PFSK-1 (cell line): ENCODE results near the gene OPCML.

ENCODE experiments used
- FOXP2 ChIP-seq: optimal IDR thresholded peaks from 2 replicates; pipeline ENCODE3; 2011; ENCODE audit warnings: borderline replicate concordance, control low read depth, inconsistent platforms; ENCODE audit not compliant: insufficient read depth; ENCODE audit errors: extremely low read length, extremely low read depth
- POLR2AphosphoS5 ChIP-seq: IDR thresholded peaks from 2 replicates; pipeline ENCODE4 v1.6.1; 2012; ENCODE audit warnings: low read depth, mild to moderate bottlenecking, control low read depth, low read length, moderate library complexity
- SIN3A ChIP-seq: IDR thresholded peaks from 2 replicates; pipeline ENCODE4 v1.6.1; 2012; ENCODE audit warnings: mild to moderate bottlenecking, low read length, moderate library complexity, borderline replicate concordance; ENCODE audit not compliant: insufficient read depth
- TAF1 ChIP-seq: IDR thresholded peaks from 2 replicates; pipeline ENCODE4 v1.6.1; 2012; ENCODE audit warnings: low read length, control low read depth, borderline replicate concordance; ENCODE audit not compliant: insufficient read depth
- TF ChIP-seq, protein P1 (sequence below), 2 experiments: IDR thresholded peaks; 2 replicates each; pipeline versions ENCODE4 v1.6.1 to v1.8.0; 2011 to 2012; ENCODE audit warnings: low read depth in 2 of 2, low read length in 2 of 2, control low read depth in 1 of 2, inconsistent platforms in 1 of 2, mild to moderate bottlenecking in 1 of 2, moderate library complexity in 1 of 2; ENCODE audit not compliant: insufficient read depth in 1 of 2

OPCML gene

DNA sequence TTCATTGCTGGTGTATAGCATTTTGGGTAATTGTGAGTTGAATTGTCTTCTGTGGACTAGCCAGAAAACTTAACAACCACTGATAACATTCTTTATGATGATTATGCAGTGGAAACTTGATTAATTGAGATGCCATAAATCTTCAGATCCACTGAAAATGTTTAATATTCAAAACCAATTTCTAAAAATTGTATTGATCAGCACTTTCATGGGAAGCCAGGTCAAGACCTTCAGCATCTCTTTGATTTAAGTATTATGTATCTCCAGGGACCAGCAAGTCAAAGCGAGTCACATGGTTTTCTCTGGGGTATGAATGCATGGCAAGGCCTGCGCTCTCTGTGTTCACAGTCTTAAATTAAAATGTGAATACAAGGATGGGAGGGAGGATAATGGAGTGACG, 596.9 kb downstream of the OPCML start:
- no peak for TF ChIP-seq SIN3A
- TF ChIP-seq, protein P1, sequence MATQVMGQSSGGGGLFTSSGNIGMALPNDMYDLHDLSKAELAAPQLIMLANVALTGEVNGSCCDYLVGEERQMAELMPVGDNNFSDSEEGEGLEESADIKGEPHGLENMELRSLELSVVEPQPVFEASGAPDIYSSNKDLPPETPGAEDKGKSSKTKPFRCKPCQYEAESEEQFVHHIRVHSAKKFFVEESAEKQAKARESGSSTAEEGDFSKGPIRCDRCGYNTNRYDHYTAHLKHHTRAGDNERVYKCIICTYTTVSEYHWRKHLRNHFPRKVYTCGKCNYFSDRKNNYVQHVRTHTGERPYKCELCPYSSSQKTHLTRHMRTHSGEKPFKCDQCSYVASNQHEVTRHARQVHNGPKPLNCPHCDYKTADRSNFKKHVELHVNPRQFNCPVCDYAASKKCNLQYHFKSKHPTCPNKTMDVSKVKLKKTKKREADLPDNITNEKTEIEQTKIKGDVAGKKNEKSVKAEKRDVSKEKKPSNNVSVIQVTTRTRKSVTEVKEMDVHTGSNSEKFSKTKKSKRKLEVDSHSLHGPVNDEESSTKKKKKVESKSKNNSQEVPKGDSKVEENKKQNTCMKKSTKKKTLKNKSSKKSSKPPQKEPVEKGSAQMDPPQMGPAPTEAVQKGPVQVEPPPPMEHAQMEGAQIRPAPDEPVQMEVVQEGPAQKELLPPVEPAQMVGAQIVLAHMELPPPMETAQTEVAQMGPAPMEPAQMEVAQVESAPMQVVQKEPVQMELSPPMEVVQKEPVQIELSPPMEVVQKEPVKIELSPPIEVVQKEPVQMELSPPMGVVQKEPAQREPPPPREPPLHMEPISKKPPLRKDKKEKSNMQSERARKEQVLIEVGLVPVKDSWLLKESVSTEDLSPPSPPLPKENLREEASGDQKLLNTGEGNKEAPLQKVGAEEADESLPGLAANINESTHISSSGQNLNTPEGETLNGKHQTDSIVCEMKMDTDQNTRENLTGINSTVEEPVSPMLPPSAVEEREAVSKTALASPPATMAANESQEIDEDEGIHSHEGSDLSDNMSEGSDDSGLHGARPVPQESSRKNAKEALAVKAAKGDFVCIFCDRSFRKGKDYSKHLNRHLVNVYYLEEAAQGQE (IDR thresholded peaks at IDR 0.05; ENCODE audit: insufficient read depth in 1 of 2, low read depth in 2 of 2, low read length in 2 of 2) = no peak

DNA sequence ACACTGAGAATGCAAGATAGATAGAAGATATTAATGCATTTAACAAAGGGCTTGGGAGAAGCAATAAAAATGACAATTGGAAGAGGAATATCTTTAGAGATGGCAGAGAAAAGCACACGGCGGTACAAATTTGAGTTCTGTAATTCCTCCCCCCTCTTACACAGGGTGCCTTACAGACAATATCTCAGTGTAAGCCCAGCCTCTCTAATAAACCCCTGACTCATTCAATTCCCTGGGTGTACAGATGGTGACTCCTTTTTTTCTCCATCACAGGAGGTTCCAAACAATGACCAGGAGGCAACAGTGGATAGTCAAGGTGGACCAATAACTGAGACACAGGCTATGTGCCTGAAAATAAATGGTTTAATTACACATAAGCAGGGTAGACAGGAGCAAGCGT, 598.6 kb downstream of the OPCML start:
- TF ChIP-seq FOXP2 (no peak), TAF1 (no peak), SIN3A (no peak), POLR2AphosphoS5 (no peak)
- TF ChIP-seq, protein P1 (IDR thresholded peaks at IDR 0.05; ENCODE audit: insufficient read depth in 1 of 2, low read depth in 2 of 2, low read length in 2 of 2) = no peak

DNA sequence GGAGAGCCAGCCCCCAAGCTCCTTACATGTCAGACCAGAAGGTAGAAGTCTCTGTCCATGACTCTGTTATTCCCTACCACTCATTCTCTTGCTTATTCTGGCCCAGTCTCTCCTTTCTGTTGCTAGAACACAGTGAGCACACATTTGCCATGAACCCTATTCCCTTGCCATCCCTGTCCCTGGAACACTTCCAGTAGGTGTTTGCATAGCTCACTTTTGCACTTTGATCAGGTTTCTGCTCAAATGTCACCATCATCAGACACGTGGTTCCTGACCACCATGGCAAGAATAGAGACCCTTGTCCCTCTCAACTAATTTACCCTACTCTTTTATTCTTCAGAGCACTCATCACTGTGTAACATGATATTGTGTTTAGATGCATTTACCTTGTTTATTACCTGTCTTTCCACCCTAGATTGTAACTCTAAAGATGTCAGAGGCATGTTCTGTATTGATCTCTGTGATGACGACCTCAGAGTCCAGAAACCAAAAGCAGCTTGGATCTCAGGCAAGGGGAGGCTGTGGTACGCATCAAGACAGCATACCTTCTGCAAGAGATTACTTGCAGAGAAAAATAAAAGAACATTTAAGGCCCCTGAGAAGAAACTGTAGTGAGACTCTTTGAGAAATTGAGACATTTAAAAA, 606.4 kb downstream of the OPCML start:
- no peak for TF ChIP-seq FOXP2
- no peak for TF ChIP-seq SIN3A
- TF ChIP-seq TAF1 = no peak
- TF ChIP-seq, protein P1 (IDR thresholded peaks at IDR 0.05; ENCODE audit: insufficient read depth in 1 of 2, low read depth in 2 of 2, low read length in 2 of 2) = no peak
- TF ChIP-seq POLR2AphosphoS5 = no peak

DNA sequence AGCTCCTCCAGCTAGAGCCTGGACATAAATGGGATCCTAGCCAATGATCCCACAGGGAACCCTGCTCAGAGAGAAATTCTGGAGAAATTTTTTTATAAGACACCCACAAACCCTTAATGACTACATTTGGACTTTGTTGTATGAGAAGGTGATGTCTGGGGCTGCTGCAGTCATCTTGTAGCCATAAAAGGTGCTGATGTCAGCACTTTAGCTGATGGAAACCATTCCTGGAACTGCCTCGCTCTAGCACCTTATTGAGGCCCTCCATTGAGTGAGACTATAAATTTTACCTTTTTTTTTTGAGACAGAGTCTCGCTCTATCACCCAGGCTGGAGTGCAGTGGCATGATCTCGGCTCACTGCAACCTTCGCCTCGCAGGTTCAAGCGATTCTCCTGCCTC, 610.7 kb downstream of the OPCML start:
- TF ChIP-seq SIN3A = no peak

DNA sequence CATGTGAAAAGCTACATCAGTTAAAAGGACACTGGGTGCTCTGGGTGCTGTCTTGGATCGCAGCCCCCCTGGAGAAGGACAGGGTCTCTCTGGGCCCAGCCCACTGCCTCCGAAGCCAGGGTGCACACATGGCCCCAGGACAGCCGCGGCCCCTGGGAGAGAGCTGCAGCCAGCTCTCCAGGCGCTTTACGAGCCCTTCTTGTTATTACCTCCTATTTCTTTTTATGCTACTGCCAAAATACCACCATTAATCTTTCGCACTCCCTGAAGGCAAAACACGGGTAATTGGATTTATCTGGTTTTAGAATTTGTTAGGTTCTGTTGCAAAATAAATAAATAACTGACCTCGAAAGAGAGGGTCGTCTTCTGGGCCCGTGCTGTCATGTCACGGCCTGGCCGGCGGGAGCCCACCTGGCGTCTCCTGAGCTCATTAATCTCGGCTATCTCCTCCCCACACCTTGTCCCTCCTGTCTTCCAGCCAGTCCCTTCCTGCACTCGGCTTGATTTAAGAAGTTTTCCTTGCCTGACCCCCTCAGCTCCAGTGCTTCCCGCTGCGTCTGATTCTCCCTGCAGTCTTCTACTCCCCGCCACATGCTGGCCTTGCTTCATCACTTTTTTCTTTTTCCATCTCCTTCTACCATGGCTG, 611.7 kb downstream of the OPCML start:
- TF ChIP-seq, protein P1 (IDR thresholded peaks at IDR 0.05; ENCODE audit: insufficient read depth in 1 of 2, low read depth in 2 of 2, low read length in 2 of 2) = no peak
- no peak for TF ChIP-seq SIN3A
- no peak for TF ChIP-seq POLR2AphosphoS5
- no peak for TF ChIP-seq TAF1
- no peak for TF ChIP-seq FOXP2
